Transverse colon (tissue), 4 donors: ENCODE data around the gene RASAL2.

Source experiments
- EP300 ChIP-seq: sonication (generic); formaldehyde crosslinking; IDR thresholded peaks from one replicate; pipeline ENCODE4 v1.6.1; 2017; ENCODE audit warnings: antibody characterized with exemption, low read depth
- POLR2A ChIP-seq: fragments of 450-650 bp; IDR thresholded peaks from one replicate; pipeline ENCODE4 v1.6.1; 2016; ENCODE audit warnings: antibody characterized with exemption, mild to moderate bottlenecking, moderate library complexity
- POLR2AphosphoS5 ChIP-seq, 3 donors: sonication (generic); formaldehyde crosslinking; IDR thresholded peaks; one replicate each; pipeline ENCODE4 v1.6.1; 2016; ENCODE audit warnings: antibody characterized with exemption in 3 of 3
- TF ChIP-seq, protein P1 (sequence below), 5 experiments: fragments of 200-600 bp in 3 of 5; fragments of 450-650 bp in 2 of 5; sonication (generic) in 3 of 5; IDR thresholded peaks; 1 replicate in 2 of 5; 2 replicates in 3 of 5; pipeline ENCODE4 v1.5.1; 2016 to 2017; ENCODE audit warnings: antibody characterized with exemption in 5 of 5, inconsistent platforms in 3 of 5, mild to moderate bottlenecking in 2 of 5, moderate library complexity in 1 of 5

DNA sequence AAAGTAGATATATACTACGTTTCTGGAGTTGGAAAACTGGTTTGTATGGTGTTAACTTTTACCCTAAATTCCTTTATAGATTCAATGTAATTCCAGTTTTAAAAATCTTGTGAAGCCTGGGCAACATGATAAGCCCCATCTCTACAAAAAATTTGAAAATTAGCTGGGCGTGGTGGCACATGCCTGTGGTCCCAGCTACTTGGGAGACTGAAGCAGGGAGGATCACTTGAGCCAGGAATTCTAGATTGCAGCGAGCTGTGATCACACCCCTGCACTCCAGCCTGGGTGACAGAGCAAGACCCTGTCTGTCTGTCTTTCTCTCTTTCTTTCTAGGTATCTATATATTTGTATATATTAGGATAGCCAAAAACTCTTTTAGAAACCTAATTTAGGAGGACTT is 260.9 kb downstream of the RASAL2 start:
- TF ChIP-seq POLR2A (no peak), POLR2AphosphoS5 (IDR thresholded peaks at IDR 0.05) (no peak), EP300 (no peak)
- TF ChIP-seq, protein P1, sequence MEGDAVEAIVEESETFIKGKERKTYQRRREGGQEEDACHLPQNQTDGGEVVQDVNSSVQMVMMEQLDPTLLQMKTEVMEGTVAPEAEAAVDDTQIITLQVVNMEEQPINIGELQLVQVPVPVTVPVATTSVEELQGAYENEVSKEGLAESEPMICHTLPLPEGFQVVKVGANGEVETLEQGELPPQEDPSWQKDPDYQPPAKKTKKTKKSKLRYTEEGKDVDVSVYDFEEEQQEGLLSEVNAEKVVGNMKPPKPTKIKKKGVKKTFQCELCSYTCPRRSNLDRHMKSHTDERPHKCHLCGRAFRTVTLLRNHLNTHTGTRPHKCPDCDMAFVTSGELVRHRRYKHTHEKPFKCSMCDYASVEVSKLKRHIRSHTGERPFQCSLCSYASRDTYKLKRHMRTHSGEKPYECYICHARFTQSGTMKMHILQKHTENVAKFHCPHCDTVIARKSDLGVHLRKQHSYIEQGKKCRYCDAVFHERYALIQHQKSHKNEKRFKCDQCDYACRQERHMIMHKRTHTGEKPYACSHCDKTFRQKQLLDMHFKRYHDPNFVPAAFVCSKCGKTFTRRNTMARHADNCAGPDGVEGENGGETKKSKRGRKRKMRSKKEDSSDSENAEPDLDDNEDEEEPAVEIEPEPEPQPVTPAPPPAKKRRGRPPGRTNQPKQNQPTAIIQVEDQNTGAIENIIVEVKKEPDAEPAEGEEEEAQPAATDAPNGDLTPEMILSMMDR (IDR thresholded peaks at IDR 0.05) = no peak
